CD4-positive, alpha-beta T cell treated with Interferon alpha-2 for 1 hour (primary cell): Measurements from ENCODE around the gene RBM43.
"Not testable (repeated sequence)": the region's sequence is repeated elsewhere in the genome, so short reads cannot be mapped to it uniquely, and the experiment has no call there.

ENCODE experiments used
- DNase-seq, 2 donors: peaks; one replicate each; pipeline ENCODE4 v3.0.0-alpha.2; 2020 to 2022

Gene RBM43

GRCh38 chr2:151267537-151267936, 5.9 kb upstream of the RBM43 start:
- DNase-seq: no peak

- no peak for DNase-seq
These were observed 4.3 kb upstream of the RBM43 start for GRCh38 chr2:151265991-151266390.

- no peak for DNase-seq
These were observed 2.6 kb upstream of the RBM43 start for GRCh38 chr2:151264157-151264825.

- no peak for DNase-seq
These were observed 966 bp upstream of the RBM43 start for GRCh38 chr2:151262629-151263028.

GRCh38 chr2:151261977-151262291, 271 bp upstream of the RBM43 start:
- no peak for DNase-seq

GRCh38 chr2:151260573-151261230, 961 bp downstream of the RBM43 start:
- peak in 1 of 2 donors; percentile 65 for DNase-seq

GRCh38 chr2:151258121-151258520, 3.5 kb downstream of the RBM43 start:
- no peak for DNase-seq

GRCh38 chr2:151252646-151253045, 9.0 kb downstream of the RBM43 start:
- no peak for DNase-seq

- DNase-seq: no peak
These were observed 10.7 kb downstream of the RBM43 start for GRCh38 chr2:151251012-151251411.

- DNase-seq: no peak
These were observed 14.2 kb downstream of the RBM43 start for GRCh38 chr2:151247432-151247831.

GRCh38 chr2:151246152-151246551, 15.5 kb downstream of the RBM43 start:
- DNase-seq: no peak

- DNase-seq: no peak
These were observed 18.2 kb downstream of the RBM43 start for GRCh38 chr2:151243468-151243867.

GRCh38 chr2:151241224-151241623, 20.4 kb downstream of the RBM43 start:
- no peak for DNase-seq

- no peak for DNase-seq
These were observed 21.2 kb downstream of the RBM43 start for GRCh38 chr2:151240433-151240832.

- no peak for DNase-seq
These were observed 22.0 kb downstream of the RBM43 start for GRCh38 chr2:151239624-151240023.

- DNase-seq: peak; percentile 40 to 61
These were observed 22.9 kb downstream of the RBM43 start for GRCh38 chr2:151238527-151239487.

- DNase-seq: no peak
These were observed 24.1 kb downstream of the RBM43 start for GRCh38 chr2:151237422-151238025.

- DNase-seq: not testable (repeated sequence)
These were observed 27.9 kb downstream of the RBM43 start for GRCh38 chr2:151233760-151234159.

GRCh38 chr2:151233288-151233687, 28.4 kb downstream of the RBM43 start:
- DNase-seq: not testable (repeated sequence)

- DNase-seq: no peak
These were observed 31.0 kb downstream of the RBM43 start for GRCh38 chr2:151230627-151231140.

- no peak for DNase-seq
These were observed 32.7 kb downstream of the RBM43 start for GRCh38 chr2:151228847-151229512.

GRCh38 chr2:151217343-151217742, 44.3 kb downstream of the RBM43 start:
- DNase-seq: no peak
